GM23248 (cell line): ENCODE results near the gene DCTN1. TPM values are rescaled to one million over a fixed set of nuclear protein-coding genes. Genes with fewer than 3 reads are reported as not detected.

Experiments used
- DNase-seq: peaks from one replicate; pipeline ENCODE4 v3.0.0-alpha.2; 2015
- H2AFZ ChIP-seq: fragments of 200-600 bp; sonication (generic); 2 replicates; pipeline ENCODE4 v1.6.1; 2016; ENCODE audit warnings: antibody characterized with exemption
- H3F3A ChIP-seq: fragments of 200-600 bp; sonication (generic); 2 replicates; pipeline ENCODE4 v1.6.1; 2016; ENCODE audit warnings: mild to moderate bottlenecking, antibody characterized with exemption, mixed run types; ENCODE audit not compliant: insufficient read depth
- H3K27ac ChIP-seq: fragments of 200-600 bp; sonication (generic); 2 replicates; pipeline ENCODE4 v1.5.1; 2016; ENCODE audit warnings: mild to moderate bottlenecking
- H3K27me3 ChIP-seq: fragments of 200-600 bp; sonication (generic); replicated peaks from 2 replicates; pipeline ENCODE4 v1.6.1; 2016; ENCODE audit warnings: mild to moderate bottlenecking; ENCODE audit not compliant: insufficient read depth
- H3K36me3 ChIP-seq: fragments of 200-600 bp; sonication (generic); 2 replicates; pipeline ENCODE4 v1.6.1; 2016; ENCODE audit warnings: low read depth, mild to moderate bottlenecking
- H3K4me1 ChIP-seq: fragments of 200-600 bp; sonication (generic); 2 replicates; pipeline ENCODE4 v1.6.1; 2016; ENCODE audit warnings: mild to moderate bottlenecking; ENCODE audit not compliant: insufficient read depth
- H3K4me2 ChIP-seq: fragments of 200-600 bp; sonication (generic); one replicate; pipeline ENCODE4 v1.6.1; 2016; ENCODE audit warnings: mild to moderate bottlenecking; ENCODE audit not compliant: unreplicated experiment
- H3K4me3 ChIP-seq: fragments of 200-600 bp; sonication (generic); 2 replicates; pipeline ENCODE4 v1.5.1; 2016; ENCODE audit warnings: mild to moderate bottlenecking
- H3K79me2 ChIP-seq: fragments of 200-600 bp; sonication (generic); 2 replicates; pipeline ENCODE4 v1.6.1; 2016; ENCODE audit warnings: mild to moderate bottlenecking; ENCODE audit not compliant: insufficient read depth
- H3K9ac ChIP-seq: fragments of 200-600 bp; sonication (generic); 2 replicates; pipeline ENCODE4 v1.6.1; 2016; ENCODE audit warnings: mild to moderate bottlenecking
- H3K9me2 ChIP-seq: fragments of 200-600 bp; sonication (generic); 2 replicates; pipeline ENCODE4 v1.6.1; 2016; ENCODE audit warnings: mixed run types, mild to moderate bottlenecking, moderate library complexity; ENCODE audit not compliant: insufficient read depth
- H3K9me3 ChIP-seq: fragments of 200-600 bp; sonication (generic); one replicate; pipeline ENCODE4 v1.6.1; 2017; ENCODE audit warnings: low read depth
- H4K20me1 ChIP-seq: fragments of 200-600 bp; sonication (generic); 2 replicates; pipeline ENCODE4 v1.6.0; 2016; ENCODE audit not compliant: insufficient read depth
- EZH2 ChIP-seq: fragments of 200-600 bp; sonication (generic); IDR thresholded peaks from 2 replicates; pipeline ENCODE4 v1.6.1; 2018; ENCODE audit warnings: antibody characterized with exemption, mild to moderate bottlenecking; ENCODE audit not compliant: insufficient read depth, poor library complexity, severe bottlenecking
- EZH2phosphoT487 ChIP-seq: fragments of 200-600 bp; sonication (generic); IDR thresholded peaks from 2 replicates; pipeline ENCODE4 v1.6.1; 2018; ENCODE audit warnings: antibody characterized with exemption, moderate library complexity, mild to moderate bottlenecking, low read depth; ENCODE audit not compliant: insufficient read depth
- WGBS, 2 experiments: methylation state at CpG; one replicate each; pipeline ENCODE4 v1.1.6; 2015 to 2017; ENCODE audit warnings: low lambda C conversion rate in 2 of 2, low coverage in 1 of 2; ENCODE audit errors: missing lambda C conversion rate in 2 of 2; 5-methylcytosine and 5-hydroxymethylcytosine counted together
- in situ Hi-C: fragments of 300-500 bp; cut with MboI; formaldehyde crosslinking; loops from 2 replicates; pipeline ENCODE4 v1.15.0; 2020
- polyA plus RNA-seq: library from polyadenylated mRNA; unstranded; fragments of >200 nt; fragmentation: Nextera tagmentation; extraction: Ambion mirVana; gene quantifications from 2 replicates; pipeline ENCODE4 v1.2.1, GENCODE V29; 2016
- total RNA-seq: library from RNA; depleted of rRNA; stranded (reverse); fragments of >200 nt; shearing (Covaris generic); gene quantifications from 2 replicates; pipeline ENCODE4 v1.2.3, GENCODE V29; 2014

Gene DCTN1
- total and polyA plus RNA-seq, 2 experiments from 2014 or later: 169 to 176 TPM

GRCh38 chr2:74393525-74393924, 13.4 kb upstream of the DCTN1 start:
- no peak for DNase-seq
- Histone ChIP-seq H3K27ac (no peak overlapping the region), H3K4me2 (no peak overlapping the region), H3K9me3 (no peaks in the 10 kb centered on the region), H3K4me1 (peaks cover 23% of the 10 kb centered on the region), H4K20me1 (no peaks in the 10 kb centered on the region), H3K27me3 (no peaks in the 10 kb centered on the region), H2AFZ (no peak overlapping the region), H3F3A (peaks cover 4% of the 10 kb centered on the region), H3K9ac (no peak overlapping the region), H3K79me2 (peaks cover 32% of the 10 kb centered on the region), H3K4me3 (no peak overlapping the region), H3K9me2 (no peaks in the 10 kb centered on the region), H3K36me3 (no peaks in the 10 kb centered on the region)
- 95 to 100% methylated on average over 1 of the region's 1 CpG for WGBS, 2 experiments
- TF ChIP-seq EZH2: no peak
- TF ChIP-seq EZH2phosphoT487: no peak
- in situ Hi-C loops: no loop called here

- Histone ChIP-seq H3K27me3 (no peaks in the 10 kb centered on the region), H3K4me1 (peaks cover 34% of the 10 kb centered on the region), H3K79me2 (peaks cover 42% of the 10 kb centered on the region), H3K9me2 (no peaks in the 10 kb centered on the region), H3F3A (peaks cover 15% of the 10 kb centered on the region), H3K36me3 (no peaks in the 10 kb centered on the region), H3K4me2 (peak overlapping the region; percentile 94), H2AFZ (peak overlapping the region; percentile 98), H3K9ac (peak overlapping the region; percentile 88), H3K9me3 (no peaks in the 10 kb centered on the region), H4K20me1 (no peaks in the 10 kb centered on the region), H3K27ac (no peak overlapping the region), H3K4me3 (peak overlapping the region; percentile 89)
- in situ Hi-C loops: no loop called here
- TF ChIP-seq EZH2phosphoT487: no peak
- no peak for TF ChIP-seq EZH2
- DNase-seq: no peak
- WGBS, 2 experiments: 48 to 50% methylated on average over 13 of the region's 13 CpGs
These were observed 12.3 kb upstream of the DCTN1 start for GRCh38 chr2:74392449-74392743.

GRCh38 chr2:74391580-74392448, 11.7 kb upstream of the DCTN1 start:
- Histone ChIP-seq H2AFZ (peak overlapping the region; percentile 98), H3K4me2 (peak overlapping the region; percentile 94), H3F3A (peaks cover 19% of the 10 kb centered on the region), H3K36me3 (no peaks in the 10 kb centered on the region), H3K9me3 (no peaks in the 10 kb centered on the region), H3K4me3 (peak overlapping the region; percentile 89), H3K79me2 (peaks cover 47% of the 10 kb centered on the region), H3K27ac (peak overlapping the region; percentile 75), H4K20me1 (no peaks in the 10 kb centered on the region), H3K9ac (peak overlapping the region; percentile 88), H3K4me1 (peaks cover 39% of the 10 kb centered on the region), H3K9me2 (no peaks in the 10 kb centered on the region), H3K27me3 (no peaks in the 10 kb centered on the region)
- TF ChIP-seq EZH2phosphoT487: no peak
- no peak for TF ChIP-seq EZH2
- DNase-seq: peak; percentile 92
- 2 to 3% methylated on average over 36 to 61 of the region's 62 CpGs for WGBS, 2 experiments
- in situ Hi-C loops: no loop called here

- WGBS, 2 experiments: 0 to 2% methylated on average over 11 of the region's 11 CpGs
- Histone ChIP-seq H3K4me3 (peak overlapping the region; percentile 89), H3K9me2 (no peaks in the 10 kb centered on the region), H3K27ac (peak overlapping the region; percentile 75), H3K4me1 (peaks cover 42% of the 10 kb centered on the region), H3F3A (peaks cover 23% of the 10 kb centered on the region), H3K79me2 (peaks cover 53% of the 10 kb centered on the region), H3K27me3 (no peaks in the 10 kb centered on the region), H3K36me3 (no peaks in the 10 kb centered on the region), H4K20me1 (no peaks in the 10 kb centered on the region), H3K9me3 (no peaks in the 10 kb centered on the region), H3K4me2 (peak overlapping the region; percentile 94), H2AFZ (peak overlapping the region; percentile 98), H3K9ac (peak overlapping the region; percentile 88)
- in situ Hi-C loops: no loop called here
- DNase-seq: peak; percentile 69
- no peak for TF ChIP-seq EZH2
- no peak for TF ChIP-seq EZH2phosphoT487
These were observed 11.1 kb upstream of the DCTN1 start for GRCh38 chr2:74391209-74391579.
